ENCODE data around the gene CFAP46. TPM values are rescaled to one million over a fixed set of nuclear protein-coding genes. Genes with fewer than 3 reads are reported as not detected.
"Not testable (repeated sequence)": the region's sequence is repeated elsewhere in the genome, so short reads cannot be mapped to it uniquely, and the experiment has no call there.

CFAP46 gene
- total and polyA plus RNA-seq, 8 donors, result 1.2 to 5.2 (median 3.5) TPM

GRCh38 chr10:132827861-132828539, 114.4 kb downstream of the CFAP46 start:
- Histone ChIP-seq H3K4me1 (no peaks in the 10 kb centered on the region), H3K9me3 (peaks cover 0 to 2% of the 10 kb centered on the region in 2 donors), H3K27me3 (peaks cover 8 to 27% of the 10 kb centered on the region in 2 donors), H3K36me3 (no peaks in the 10 kb centered on the region), H3K27ac (no peak overlapping the region), H3K4me3 (no peak overlapping the region)
- intact Hi-C loops (cut with DNase I), result no loop called here
- no peak for TF ChIP-seq CTCF (IDR thresholded peaks at IDR 0.05)
- ATAC-seq, result no peak
- DNase-seq, result peak in 1 of 4 donors; percentile 49

GRCh38 chr10:132827423-132827789, 115.0 kb downstream of the CFAP46 start:
- no peak for TF ChIP-seq CTCF (IDR thresholded peaks at IDR 0.05)
- Histone ChIP-seq H3K9me3 (peaks cover 0 to 2% of the 10 kb centered on the region in 2 donors), H3K36me3 (no peaks in the 10 kb centered on the region), H3K27ac (no peak overlapping the region), H3K27me3 (peaks cover 3 to 21% of the 10 kb centered on the region in 2 donors), H3K4me3 (no peak overlapping the region), H3K4me1 (no peaks in the 10 kb centered on the region)
- ATAC-seq, result no peak
- intact Hi-C loops (cut with DNase I), result no loop called here
- peak in 1 of 4 donors; percentile 39 for DNase-seq

- intact Hi-C loops (cut with DNase I), result no loop called here
- ATAC-seq (no peak), DNase-seq (peak in 1 of 4 donors; percentile 62)
- H3K9me3 ChIP-seq, result peaks cover 0 to 2% of the 10 kb centered on the region in 2 donors
- no peak for TF ChIP-seq CTCF (IDR thresholded peaks at IDR 0.05)
- no peak overlapping the region for H3K4me3 ChIP-seq
- H3K36me3 ChIP-seq, result no peaks in the 10 kb centered on the region
- peaks cover 0 to 14% of the 10 kb centered on the region in 2 donors for H3K27me3 ChIP-seq
- no peaks in the 10 kb centered on the region for H3K4me1 ChIP-seq
- H3K27ac ChIP-seq, result no peak overlapping the region
Measured at GRCh38 chr10:132826524-132827422, 115.6 kb downstream of the CFAP46 start.

GRCh38 chr10:132825783-132826523, 116.4 kb downstream of the CFAP46 start:
- H3K27ac ChIP-seq; H3K27me3 ChIP-seq; H3K4me1 ChIP-seq; H3K9me3 ChIP-seq; intact Hi-C loops (cut with DNase I); H3K36me3 ChIP-seq; H3K4me3 ChIP-seq; ATAC-seq: not testable (repeated sequence)
- peak in 1 of 4 donors; percentile 20 for DNase-seq

GRCh38 chr10:132820056-132820455, 122.3 kb downstream of the CFAP46 start:
- ATAC-seq (no peak), DNase-seq (peak in 1 of 4 donors; percentile 52)
- no peak overlapping the region for H3K27ac ChIP-seq
- no peak for TF ChIP-seq CTCF (IDR thresholded peaks at IDR 0.05)
- H3K27me3 ChIP-seq, result peaks cover 0 to 37% of the 10 kb centered on the region in 2 donors
- H3K4me1 ChIP-seq, result no peaks in the 10 kb centered on the region
- no peaks in the 10 kb centered on the region for H3K36me3 ChIP-seq
- H3K9me3 ChIP-seq, result no peaks in the 10 kb centered on the region
- H3K4me3 ChIP-seq, result no peak overlapping the region
- intact Hi-C loops (cut with DNase I), result no loop called here

Measured in left lung (tissue), 10 donors.